GM18868 (cell line): ENCODE measurements around the gene USP24.
"Not testable (repeated sequence)": the region's sequence is repeated elsewhere in the genome, so short reads cannot be mapped to it uniquely, and the experiment has no call there.

Experiments used
- ATAC-seq: cut with Tn5 transposase; IDR thresholded peaks from one replicate; pipeline ENCODE4 v1.9.1; 2021; ENCODE audit warnings: mild to moderate bottlenecking, moderate library complexity; ENCODE audit not compliant: unreplicated experiment

USP24 gene

GRCh38 chr1:55040933-55041494, 174.2 kb downstream of the USP24 start:
- no peak for ATAC-seq

GRCh38 chr1:55040083-55040932, 174.9 kb downstream of the USP24 start:
- ATAC-seq: no peak

GRCh38 chr1:55039342-55040082, 175.7 kb downstream of the USP24 start, which contains the start of gene PCSK9:
Gene PCSK9 (plus strand): TSS chr1:55039548. CDS start chr1:55039838, 290 bp downstream.
- no peak for ATAC-seq

GRCh38 chr1:55038974-55039341, 176.2 kb downstream of the USP24 start:
- no peak for ATAC-seq

GRCh38 chr1:55038552-55038838, 176.7 kb downstream of the USP24 start:
- ATAC-seq: no peak

GRCh38 chr1:55037733-55038551, 177.2 kb downstream of the USP24 start:
- no peak for ATAC-seq

GRCh38 chr1:55035904-55036303, 179.3 kb downstream of the USP24 start:
- ATAC-seq: no peak

GRCh38 chr1:55034476-55035133, 180.6 kb downstream of the USP24 start:
- ATAC-seq: no peak

GRCh38 chr1:55033265-55033614, 181.9 kb downstream of the USP24 start:
- no peak for ATAC-seq

GRCh38 chr1:55031098-55031497, 184.1 kb downstream of the USP24 start:
- ATAC-seq: not testable (repeated sequence)

GRCh38 chr1:55026682-55027081, 188.5 kb downstream of the USP24 start:
- ATAC-seq: not testable (repeated sequence)

- not testable (repeated sequence) for ATAC-seq
Measured at GRCh38 chr1:55024163-55024562, 191.0 kb downstream of the USP24 start.

- peak; percentile 81 for ATAC-seq
Measured at GRCh38 chr1:55021942-55022546, 193.1 kb downstream of the USP24 start.

- ATAC-seq: no peak
Measured at GRCh38 chr1:55018395-55018794, 196.8 kb downstream of the USP24 start.
